PC-3 (cell line): ENCODE measurements around the gene PCSK1.

Experiments used
- EZH2 ChIP-seq: fragments of 300-600 bp; sonication (generic); IDR thresholded peaks from one replicate; pipeline ENCODE4 v1.6.1; 2017; ENCODE audit warnings: antibody characterized with exemption, mild to moderate bottlenecking, low read length; ENCODE audit not compliant: unreplicated experiment
- TF ChIP-seq, protein P1 (sequence below): fragments of 300-600 bp; sonication (generic); conservative IDR thresholded peaks from 2 replicates; pipeline ENCODE4 v1.5.1; 2017; ENCODE audit warnings: antibody characterized with exemption, low read depth, mild to moderate bottlenecking, low read length

DNA sequence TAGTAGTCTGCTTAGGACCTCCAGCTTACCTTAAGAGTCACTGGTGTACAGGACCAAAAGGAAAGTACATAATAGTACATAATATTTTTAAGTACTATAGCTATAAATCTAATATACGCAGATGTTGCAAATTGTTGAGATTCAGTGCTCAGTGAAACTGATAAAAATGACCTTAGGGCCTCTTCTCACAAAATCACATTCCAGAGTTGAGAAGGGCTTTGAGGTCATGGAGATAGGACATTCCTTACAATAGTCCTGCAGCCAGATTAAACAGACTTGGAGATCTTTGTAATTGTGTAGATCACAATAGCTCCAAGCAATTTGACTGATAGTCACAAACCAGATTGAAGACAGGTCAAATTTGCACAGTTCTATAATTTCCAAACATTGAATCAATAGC lies 37.7 kb upstream of the PCSK1 start:
- TF ChIP-seq, protein P1, sequence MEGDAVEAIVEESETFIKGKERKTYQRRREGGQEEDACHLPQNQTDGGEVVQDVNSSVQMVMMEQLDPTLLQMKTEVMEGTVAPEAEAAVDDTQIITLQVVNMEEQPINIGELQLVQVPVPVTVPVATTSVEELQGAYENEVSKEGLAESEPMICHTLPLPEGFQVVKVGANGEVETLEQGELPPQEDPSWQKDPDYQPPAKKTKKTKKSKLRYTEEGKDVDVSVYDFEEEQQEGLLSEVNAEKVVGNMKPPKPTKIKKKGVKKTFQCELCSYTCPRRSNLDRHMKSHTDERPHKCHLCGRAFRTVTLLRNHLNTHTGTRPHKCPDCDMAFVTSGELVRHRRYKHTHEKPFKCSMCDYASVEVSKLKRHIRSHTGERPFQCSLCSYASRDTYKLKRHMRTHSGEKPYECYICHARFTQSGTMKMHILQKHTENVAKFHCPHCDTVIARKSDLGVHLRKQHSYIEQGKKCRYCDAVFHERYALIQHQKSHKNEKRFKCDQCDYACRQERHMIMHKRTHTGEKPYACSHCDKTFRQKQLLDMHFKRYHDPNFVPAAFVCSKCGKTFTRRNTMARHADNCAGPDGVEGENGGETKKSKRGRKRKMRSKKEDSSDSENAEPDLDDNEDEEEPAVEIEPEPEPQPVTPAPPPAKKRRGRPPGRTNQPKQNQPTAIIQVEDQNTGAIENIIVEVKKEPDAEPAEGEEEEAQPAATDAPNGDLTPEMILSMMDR, result no peak
- no peak for TF ChIP-seq EZH2
